Measurements from ENCODE around the gene S100Z. TPM values are rescaled to one million over a fixed set of nuclear protein-coding genes. Genes with fewer than 3 reads are reported as not detected.
"Not testable (repeated sequence)": the region's sequence is repeated elsewhere in the genome, so short reads cannot be mapped to it uniquely, and the experiment has no call there.

The S100Z gene
- total RNA-seq, 1 donor from 2014 or later, result not detected

- intact Hi-C loops (cut with micrococcal nuclease), result no loop called here
- H3K4me3 ChIP-seq, result no peak overlapping the region
- H3K27me3 ChIP-seq (ENCODE audit: low read depth), result peaks cover 7% of the 10 kb centered on the region
- no peak for DNase-seq
- no peaks in the 10 kb centered on the region for H3K36me3 ChIP-seq
- H3K27ac ChIP-seq (replicated peaks), result no peak overlapping the region
- H3K9me3 ChIP-seq (replicated peaks), result peaks cover 13% of the 10 kb centered on the region
- H3K4me1 ChIP-seq, result no peaks in the 10 kb centered on the region
- TF ChIP-seq CTCF (IDR thresholded peaks at IDR 0.05; ENCODE audit: borderline replicate concordance), result no peak
Measured at GRCh38 chr5:76893294-76893693, 43.5 kb downstream of the S100Z start.

GRCh38 chr5:76896196-76896595 lies 46.4 kb downstream of the S100Z start:
- no peaks in the 10 kb centered on the region for H3K36me3 ChIP-seq
- H3K27ac ChIP-seq (replicated peaks), result no peak overlapping the region
- TF ChIP-seq CTCF (IDR thresholded peaks at IDR 0.05; ENCODE audit: borderline replicate concordance), result no peak
- intact Hi-C loops (cut with micrococcal nuclease), result no loop called here
- peaks cover 7% of the 10 kb centered on the region for H3K27me3 ChIP-seq (ENCODE audit: low read depth)
- H3K4me1 ChIP-seq, result no peaks in the 10 kb centered on the region
- no peak overlapping the region for H3K4me3 ChIP-seq
- no peak for DNase-seq
- peaks cover 42% of the 10 kb centered on the region for H3K9me3 ChIP-seq (replicated peaks)

GRCh38 chr5:76901522-76901921 lies 51.7 kb downstream of the S100Z start:
- intact Hi-C loops (cut with micrococcal nuclease), result no loop called here
- H3K27me3 ChIP-seq (ENCODE audit: low read depth), result no peaks in the 10 kb centered on the region
- H3K4me1 ChIP-seq, result no peaks in the 10 kb centered on the region
- no peak overlapping the region for H3K4me3 ChIP-seq
- no peak for TF ChIP-seq CTCF (IDR thresholded peaks at IDR 0.05; ENCODE audit: borderline replicate concordance)
- H3K36me3 ChIP-seq, result no peaks in the 10 kb centered on the region
- peaks cover 61% of the 10 kb centered on the region for H3K9me3 ChIP-seq (replicated peaks)
- DNase-seq, result no peak
- no peak overlapping the region for H3K27ac ChIP-seq (replicated peaks)

GRCh38 chr5:76908166-76908565 lies 58.4 kb downstream of the S100Z start:
- no peak overlapping the region for H3K4me3 ChIP-seq
- peaks cover 18% of the 10 kb centered on the region for H3K9me3 ChIP-seq (replicated peaks)
- intact Hi-C loops (cut with micrococcal nuclease), result no loop called here
- DNase-seq, result no peak
- peaks cover 6% of the 10 kb centered on the region for H3K4me1 ChIP-seq
- H3K27ac ChIP-seq (replicated peaks), result no peak overlapping the region
- H3K27me3 ChIP-seq (ENCODE audit: low read depth), result no peaks in the 10 kb centered on the region
- H3K36me3 ChIP-seq, result no peaks in the 10 kb centered on the region
- no peak for TF ChIP-seq CTCF (IDR thresholded peaks at IDR 0.05; ENCODE audit: borderline replicate concordance)

- H3K27me3 ChIP-seq (ENCODE audit: low read depth); H3K36me3 ChIP-seq; H3K4me3 ChIP-seq; H3K4me1 ChIP-seq; H3K27ac ChIP-seq (replicated peaks); intact Hi-C loops (cut with micrococcal nuclease); DNase-seq: not testable (repeated sequence)
- H3K9me3 ChIP-seq (replicated peaks), result peaks cover 20% of the 10 kb centered on the region
Measured at GRCh38 chr5:76910344-76910933, 60.6 kb downstream of the S100Z start.

- H3K27ac ChIP-seq (replicated peaks); H3K4me1 ChIP-seq; intact Hi-C loops (cut with micrococcal nuclease); H3K27me3 ChIP-seq (ENCODE audit: low read depth); DNase-seq; H3K36me3 ChIP-seq; H3K4me3 ChIP-seq: not testable (repeated sequence)
- H3K9me3 ChIP-seq (replicated peaks), result peaks cover 16% of the 10 kb centered on the region
Measured at GRCh38 chr5:76914671-76915070, 64.9 kb downstream of the S100Z start.
